HG03060 (cell line): ENCODE results near the gene PIP4K2C.
"Not testable (repeated sequence)": the region's sequence is repeated elsewhere in the genome, so short reads cannot be mapped to it uniquely, and the experiment has no call there.

Experiments
- ATAC-seq: cut with Tn5 transposase; IDR thresholded peaks from one replicate; pipeline ENCODE4 v1.9.1; 2021; ENCODE audit warnings: low read depth, moderate number of reproducible peaks; ENCODE audit not compliant: unreplicated experiment

Gene PIP4K2C

GRCh38 chr12:57630891-57631433, 40.0 kb downstream of the PIP4K2C start:
- no peak for ATAC-seq

GRCh38 chr12:57631566-57632072, 40.6 kb downstream of the PIP4K2C start:
- ATAC-seq = no peak

GRCh38 chr12:57632073-57632957, 41.3 kb downstream of the PIP4K2C start:
- ATAC-seq = no peak

- no peak for ATAC-seq
Measured at GRCh38 chr12:57632958-57633840, 42.2 kb downstream of the PIP4K2C start, which contains the start of gene B4GALNT1. Gene B4GALNT1, minus strand, starts transcription at chr12:57633201. Its CDS starts 1,069 bp downstream, at chr12:57632132.

- ATAC-seq = not testable (repeated sequence)
Measured at GRCh38 chr12:57636731-57637130, 45.7 kb downstream of the PIP4K2C start.

- ATAC-seq = no peak
Measured at GRCh38 chr12:57637364-57637763, 46.4 kb downstream of the PIP4K2C start.

- ATAC-seq = no peak
Measured at GRCh38 chr12:57638096-57638495, 47.1 kb downstream of the PIP4K2C start.

- ATAC-seq = no peak
Measured at GRCh38 chr12:57640175-57641042, 49.4 kb downstream of the PIP4K2C start.

GRCh38 chr12:57641699-57642442, 50.9 kb downstream of the PIP4K2C start:
- no peak for ATAC-seq

GRCh38 chr12:57645990-57646658, 55.1 kb downstream of the PIP4K2C start:
- not testable (repeated sequence) for ATAC-seq

GRCh38 chr12:57646659-57647049, 55.7 kb downstream of the PIP4K2C start:
- ATAC-seq = not testable (repeated sequence)
